Nephron progenitor cell (in vitro differentiated cells): ENCODE data around the gene TMEM80.

ENCODE experiments used
- DNase-seq: peaks from one replicate; pipeline ENCODE4 v3.0.0; 2021
- H3K27ac Mint-ChIP-seq: 2 replicates; pipeline ENCODE4 v1.8.0; 2021; ENCODE audit warnings: mild to moderate bottlenecking, moderate library complexity, mixed read lengths
- H3K27me3 Mint-ChIP-seq: 2 replicates; pipeline ENCODE4 v1.8.0; 2021; ENCODE audit warnings: mild to moderate bottlenecking, low read depth, mixed read lengths; ENCODE audit not compliant: poor library complexity
- H3K36me3 Mint-ChIP-seq: 2 replicates; pipeline ENCODE4 v1.8.0; 2021; ENCODE audit warnings: low read depth, mixed read lengths
- H3K4me1 Mint-ChIP-seq: 2 replicates; pipeline ENCODE4 v1.8.0; 2021; ENCODE audit warnings: mixed read lengths
- H3K4me3 Mint-ChIP-seq: 2 replicates; pipeline ENCODE4 v1.8.0; 2021; ENCODE audit warnings: mild to moderate bottlenecking, moderate library complexity, mixed read lengths
- H3K9me3 Mint-ChIP-seq: 2 replicates; pipeline ENCODE4 v1.8.0; 2021; ENCODE audit warnings: mild to moderate bottlenecking, moderate library complexity, mixed read lengths
- CTCF ChIP-seq: fragments of 200-600 bp; sonication (generic); IDR thresholded peaks from 2 replicates; pipeline ENCODE4 v1.5.0; 2021; ENCODE audit warnings: antibody characterized with exemption

Gene TMEM80

GRCh38 chr11:720017-720641 is 24.5 kb downstream of the TMEM80 start:
- peaks cover 15% of the 10 kb centered on the region for H3K4me1 Mint-ChIP-seq
- H3K27ac Mint-ChIP-seq: no peak overlapping the region
- H3K9me3 Mint-ChIP-seq: peaks cover 11% of the 10 kb centered on the region
- no peak for TF ChIP-seq CTCF
- no peaks in the 10 kb centered on the region for H3K36me3 Mint-ChIP-seq
- peaks cover 75% of the 10 kb centered on the region for H3K27me3 Mint-ChIP-seq
- H3K4me3 Mint-ChIP-seq: peak overlapping the region; percentile 38
- DNase-seq: no peak

DNA sequence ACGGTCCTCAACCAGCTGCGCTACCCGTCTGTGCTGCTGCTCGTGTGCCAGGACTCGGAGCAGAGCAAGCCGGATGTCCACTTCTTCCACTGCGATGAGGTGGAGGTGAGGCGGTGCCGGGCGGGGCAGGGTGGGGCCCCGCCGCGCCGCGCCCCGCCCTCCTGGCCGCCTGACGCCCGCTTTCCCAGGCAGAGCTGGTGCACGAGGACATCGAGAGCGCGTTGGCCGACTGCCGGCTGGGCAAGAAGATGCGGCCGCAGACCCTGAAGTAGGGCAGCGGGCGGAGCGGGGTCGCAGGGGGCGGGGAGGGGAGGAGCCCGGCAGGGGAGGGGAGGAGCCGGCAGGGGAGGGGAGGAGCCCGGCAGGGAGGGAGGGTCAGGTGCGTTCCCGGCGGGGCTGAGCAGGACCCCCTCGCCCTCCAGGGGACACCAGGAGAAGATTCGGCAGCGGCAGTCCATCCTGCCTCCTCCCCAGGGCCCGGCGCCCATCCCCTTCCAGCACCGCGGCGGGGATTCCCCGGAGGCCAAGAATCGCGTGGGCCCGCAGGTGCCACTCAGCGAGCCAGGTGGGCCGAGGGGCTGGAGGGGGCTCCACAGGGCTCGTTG is 25.1 kb downstream of the TMEM80 start:
- Mint-ChIP-seq H3K27ac (no peak overlapping the region), H3K4me1 (peaks cover 15% of the 10 kb centered on the region), H3K27me3 (peaks cover 79% of the 10 kb centered on the region), H3K4me3 (no peak overlapping the region), H3K9me3 (peaks cover 7% of the 10 kb centered on the region), H3K36me3 (no peaks in the 10 kb centered on the region)
- no peak for TF ChIP-seq CTCF
- peak; percentile 82 for DNase-seq

- Mint-ChIP-seq H3K27me3 (peaks cover 79% of the 10 kb centered on the region), H3K27ac (no peak overlapping the region), H3K4me3 (no peak overlapping the region), H3K9me3 (peaks cover 5% of the 10 kb centered on the region), H3K4me1 (peaks cover 15% of the 10 kb centered on the region), H3K36me3 (no peaks in the 10 kb centered on the region)
- DNase-seq: no peak
- no peak for TF ChIP-seq CTCF
These were observed 25.7 kb downstream of the TMEM80 start for GRCh38 chr11:721247-721740.

DNA sequence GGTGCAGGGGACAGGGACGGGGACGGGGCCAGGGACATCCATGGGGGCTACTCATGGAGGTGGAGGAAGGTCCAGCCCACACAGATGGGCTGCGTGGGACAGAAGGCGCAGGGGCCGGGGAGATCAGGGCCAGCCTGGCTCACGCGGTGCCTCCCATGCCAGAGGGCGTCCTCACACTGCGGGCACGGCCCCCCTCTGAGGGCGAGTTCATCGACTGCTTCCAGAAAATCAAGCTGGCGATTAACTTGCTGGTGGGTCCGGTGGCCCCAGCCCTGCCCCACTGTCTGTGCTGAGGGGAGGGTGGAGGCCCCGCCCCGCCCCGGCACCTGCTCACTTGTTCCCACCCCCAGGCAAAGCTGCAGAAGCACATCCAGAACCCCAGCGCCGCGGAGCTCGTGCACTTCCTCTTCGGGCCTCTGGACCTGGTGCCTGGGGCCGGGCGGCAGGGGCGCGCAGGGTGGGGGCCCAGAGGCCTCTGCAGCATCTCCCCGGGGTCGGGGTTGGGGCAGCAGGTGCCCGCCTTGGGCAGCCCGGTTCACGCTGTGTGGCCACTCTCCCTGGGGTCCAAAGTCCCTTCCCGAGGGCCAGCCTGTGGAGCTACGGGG is 26.2 kb downstream of the TMEM80 start:
- Mint-ChIP-seq H3K36me3 (no peaks in the 10 kb centered on the region), H3K4me3 (no peak overlapping the region), H3K27ac (no peak overlapping the region), H3K27me3 (peaks cover 81% of the 10 kb centered on the region), H3K9me3 (no peaks in the 10 kb centered on the region), H3K4me1 (peaks cover 15% of the 10 kb centered on the region)
- no peak for DNase-seq
- TF ChIP-seq CTCF: no peak

GRCh38 chr11:722346-722811 is 26.8 kb downstream of the TMEM80 start:
- peaks cover 15% of the 10 kb centered on the region for H3K4me1 Mint-ChIP-seq
- TF ChIP-seq CTCF: no peak
- H3K27me3 Mint-ChIP-seq: peaks cover 83% of the 10 kb centered on the region
- no peak overlapping the region for H3K27ac Mint-ChIP-seq
- no peak for DNase-seq
- no peaks in the 10 kb centered on the region for H3K36me3 Mint-ChIP-seq
- no peaks in the 10 kb centered on the region for H3K9me3 Mint-ChIP-seq
- H3K4me3 Mint-ChIP-seq: no peak overlapping the region
